SK-N-MC (cell line): ENCODE measurements around the gene ABCC1.

Experiments
- EZH2 ChIP-seq: fragments of 200-600 bp; sonication (generic); IDR thresholded peaks from one replicate; pipeline ENCODE4 v1.6.1; 2017; ENCODE audit warnings: antibody characterized with exemption
- POLR2AphosphoS5 ChIP-seq: IDR thresholded peaks from 2 replicates; pipeline ENCODE4 v1.6.1; 2012; ENCODE audit warnings: mild to moderate bottlenecking, low read depth, low read length, borderline replicate concordance

DNA sequence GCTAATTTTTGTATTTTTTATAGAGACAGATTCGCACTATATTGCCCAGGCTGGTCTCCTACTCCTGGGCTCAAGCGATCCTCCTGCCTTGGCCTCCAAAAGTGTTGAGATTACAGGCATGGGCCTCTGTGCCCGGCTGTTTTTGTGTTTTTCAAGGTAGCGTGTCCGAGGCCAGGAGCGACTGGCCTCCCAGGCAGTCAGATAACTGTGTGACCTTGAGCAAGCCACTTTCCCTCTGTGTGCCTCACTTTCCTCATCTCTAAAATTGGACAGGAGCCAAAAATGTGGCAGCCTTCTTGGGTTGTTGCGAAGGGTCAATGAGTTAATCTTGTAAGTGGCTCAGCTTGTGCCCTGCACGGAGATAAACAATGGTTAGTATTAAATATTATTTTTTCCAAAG is 2.4 kb downstream of the ABCC1 start:
- no peak for TF ChIP-seq EZH2
- TF ChIP-seq POLR2AphosphoS5, result no peak
